NCI-H1436 treated with DMSO at 0.1 percent for 48 hours (cell line): Measurements from ENCODE around the gene CLIC1.

ENCODE experiments used
- DNase-seq: peaks from one replicate; lab custom pipeline; 2025; lab: John Stamatoyannopoulos, UW

Gene CLIC1

DNA sequence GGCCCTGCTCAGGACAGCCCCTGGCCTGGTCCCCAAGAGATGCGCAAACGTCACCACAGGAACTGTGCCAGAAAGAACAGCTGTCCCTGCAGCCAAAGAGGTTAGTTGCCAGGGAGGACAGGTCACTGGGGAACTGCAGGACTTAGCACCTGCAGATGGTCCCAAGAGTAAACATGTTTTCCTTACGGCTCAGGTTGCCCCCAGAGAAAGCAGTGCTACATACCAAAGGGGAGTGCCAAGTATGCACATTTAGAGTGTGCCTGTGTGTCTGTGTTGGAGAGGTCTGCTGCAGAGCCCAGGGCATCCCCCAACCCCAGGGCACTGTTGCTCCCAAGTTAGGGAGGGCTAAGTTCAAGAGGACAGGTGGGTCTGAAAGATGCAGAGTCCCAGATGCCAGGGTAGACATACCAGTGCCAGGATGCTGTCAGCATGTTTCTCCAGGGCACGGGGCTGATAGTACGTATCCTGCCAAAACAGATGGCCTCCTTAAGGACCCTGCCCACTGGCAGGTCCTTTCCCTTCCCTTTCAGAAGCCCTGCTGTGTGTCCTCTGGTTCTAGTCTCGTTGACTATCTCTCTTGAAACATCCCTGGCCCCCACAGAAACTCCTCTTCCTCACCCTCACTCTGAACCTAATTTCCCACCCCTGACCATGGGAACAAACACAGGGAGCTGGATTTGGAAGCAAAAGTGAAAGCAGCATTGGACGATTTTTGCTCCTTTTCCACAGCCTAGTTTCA is 34.5 kb downstream of the CLIC1 start:
- DNase-seq, result peak; percentile 14

- DNase-seq, result no peak
Measured at GRCh38 chr6:31700740-31701401, 35.5 kb downstream of the CLIC1 start.

GRCh38 chr6:31697555-31697954 is 38.8 kb downstream of the CLIC1 start:
- DNase-seq, result no peak

DNA sequence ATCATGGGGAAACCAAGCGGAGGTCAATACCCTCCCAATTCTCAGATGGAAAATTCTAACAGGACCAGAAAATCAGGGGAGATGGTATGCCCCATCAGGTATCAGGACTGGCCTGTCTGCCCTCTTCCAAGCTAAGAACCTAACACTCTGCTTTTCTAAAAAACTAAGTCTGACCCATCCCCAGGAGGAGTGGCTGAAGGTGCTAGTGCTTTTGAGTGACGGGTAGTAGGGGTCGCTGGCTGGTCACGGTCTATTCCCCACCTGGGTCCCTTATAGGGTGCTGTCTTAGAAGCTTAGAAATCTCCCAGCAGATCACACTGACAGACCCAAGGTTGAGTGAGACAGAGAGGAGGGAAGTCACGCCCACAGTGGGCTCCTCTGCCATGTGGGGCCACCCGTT is 42.8 kb downstream of the CLIC1 start:
- DNase-seq, result no peak

- no peak for DNase-seq
Measured at GRCh38 chr6:31692886-31693285, 43.4 kb downstream of the CLIC1 start.

GRCh38 chr6:31692353-31692752 is 44.0 kb downstream of the CLIC1 start:
- no peak for DNase-seq

- no peak for DNase-seq
Measured at GRCh38 chr6:31691564-31692108, 44.7 kb downstream of the CLIC1 start.

DNA sequence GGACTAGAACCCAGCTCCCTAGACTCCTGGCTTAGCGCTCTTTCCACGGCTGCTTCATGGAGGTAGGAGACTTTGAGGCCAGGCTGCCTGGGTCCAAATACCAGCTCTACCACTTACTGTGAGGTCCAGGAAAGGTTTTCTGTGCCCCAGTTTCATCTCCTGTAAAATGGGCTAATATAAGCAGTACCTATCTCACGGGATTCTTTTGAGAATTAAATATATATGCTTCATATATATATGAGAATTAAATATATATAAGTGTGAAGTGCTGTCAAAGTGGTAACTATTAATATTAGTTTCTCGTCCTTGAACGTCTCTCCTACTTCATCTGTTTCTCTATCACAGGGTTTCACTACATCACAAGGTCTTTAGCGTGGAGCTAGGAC is 45.3 kb downstream of the CLIC1 start:
- no peak for DNase-seq

DNA sequence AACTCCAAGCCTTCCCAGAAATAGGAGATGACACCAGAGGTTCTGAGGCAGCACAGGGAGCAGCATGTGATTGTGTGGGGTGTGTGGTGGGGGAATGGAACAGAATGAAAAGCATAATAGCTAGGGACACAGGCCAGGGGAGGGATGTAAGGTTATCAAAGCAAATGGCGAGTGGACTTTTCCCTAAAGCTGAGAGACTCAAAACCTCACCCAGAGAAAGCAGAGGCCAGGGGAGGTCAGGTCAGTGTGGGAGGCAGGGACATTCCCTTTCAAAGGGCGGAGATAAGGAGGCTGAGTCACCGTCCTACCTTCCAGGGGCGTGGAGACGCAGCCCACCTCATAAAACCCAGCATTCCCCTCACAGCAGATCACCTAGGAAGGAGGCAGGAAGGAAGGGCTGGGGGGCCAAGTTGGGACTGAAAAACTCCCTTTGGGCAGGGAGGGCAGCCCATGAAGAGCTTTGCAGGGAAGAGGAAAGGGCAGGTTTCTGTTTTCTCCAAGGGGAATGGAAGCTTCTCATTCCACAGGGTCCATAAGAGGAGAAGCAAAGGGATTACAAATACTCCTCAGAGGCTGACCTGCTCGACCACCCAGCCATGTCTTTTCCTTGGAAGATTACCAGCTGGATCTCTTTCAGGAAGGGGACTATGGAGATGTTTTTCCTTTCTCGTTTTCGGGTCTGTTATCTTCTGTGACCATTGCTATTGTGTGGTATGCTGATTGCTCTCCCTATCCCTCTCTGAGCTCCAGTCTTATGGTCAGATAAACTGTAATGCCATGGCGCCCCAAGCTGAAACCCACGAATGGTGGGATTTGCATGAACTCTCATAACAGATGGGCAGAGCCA is 45.9 kb downstream of the CLIC1 start:
- no peak for DNase-seq

GRCh38 chr6:31689249-31690110 is 46.9 kb downstream of the CLIC1 start:
- no peak for DNase-seq

DNA sequence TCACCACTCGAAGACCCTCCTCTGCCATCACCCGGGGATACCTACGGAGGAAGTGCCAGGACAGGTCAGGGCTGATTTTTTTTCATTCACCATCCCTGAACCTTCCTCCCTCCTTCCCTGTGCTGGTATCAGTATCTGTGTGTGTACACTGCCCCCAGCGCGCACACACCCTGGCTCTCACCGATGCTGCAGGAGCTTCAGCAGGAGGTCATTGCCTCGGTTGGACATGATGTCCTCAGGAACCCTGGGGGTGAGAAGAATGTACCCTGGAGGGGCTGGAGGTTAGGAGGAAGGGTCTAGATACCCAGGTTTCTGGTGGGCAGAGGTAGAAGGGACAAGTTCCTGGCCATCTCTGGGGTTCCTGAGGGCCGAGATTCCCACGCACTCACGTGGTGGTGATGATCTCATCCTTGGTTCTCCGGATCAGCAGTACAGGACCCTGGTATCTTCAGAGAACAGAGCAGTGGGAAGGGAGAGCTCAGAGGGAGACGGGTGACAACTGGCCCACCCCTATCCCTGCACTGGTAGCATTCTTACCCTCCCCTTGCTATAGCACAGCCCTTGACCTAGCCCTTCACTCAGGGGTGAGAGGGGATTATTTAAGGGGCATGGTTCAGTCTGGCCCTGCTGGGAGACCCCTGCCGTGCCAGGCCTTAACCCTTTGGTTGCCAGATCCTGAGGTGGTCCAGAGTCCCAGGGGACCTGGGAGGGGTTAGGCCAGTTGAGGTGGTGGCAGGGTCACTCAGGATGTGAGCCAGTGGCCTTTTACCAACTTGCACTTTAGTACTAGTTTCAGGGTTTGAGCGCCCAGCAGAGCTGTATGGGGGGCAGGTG is 48.3 kb downstream of the CLIC1 start:
- DNase-seq, result no peak

DNA sequence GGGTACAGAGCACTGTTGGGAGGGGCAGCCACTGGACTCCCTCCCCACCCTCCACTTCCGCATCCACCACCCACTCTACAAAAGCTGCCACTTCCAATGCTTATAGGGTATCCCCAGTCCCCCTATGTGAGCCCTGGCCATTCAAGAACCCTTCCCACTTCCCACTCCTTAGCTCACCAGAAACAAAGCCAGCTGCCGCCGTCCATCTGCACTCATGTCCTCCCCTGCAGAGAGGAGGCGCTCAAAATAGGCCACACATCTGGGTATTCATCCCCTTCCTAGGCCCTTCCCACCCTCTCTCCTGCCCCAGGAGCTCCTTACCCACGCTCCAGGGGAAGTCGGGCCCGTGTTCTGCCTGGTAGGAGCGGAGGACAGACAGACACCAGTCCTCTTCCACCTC is 49.0 kb downstream of the CLIC1 start:
- no peak for DNase-seq

GRCh38 chr6:31686483-31686882 is 49.8 kb downstream of the CLIC1 start:
- DNase-seq, result no peak

- DNase-seq, result no peak
Measured at GRCh38 chr6:31683591-31683990, 52.7 kb downstream of the CLIC1 start.

GRCh38 chr6:31681135-31681671 is 55.1 kb downstream of the CLIC1 start:
- DNase-seq, result no peak
